HG03025 (cell line): Measurements from ENCODE around the gene GTPBP6.
"Not testable (repeated sequence)": the region's sequence is repeated elsewhere in the genome, so short reads cannot be mapped to it uniquely, and the experiment has no call there.

Experiments used
- ATAC-seq: cut with Tn5 transposase; IDR thresholded peaks from one replicate; pipeline ENCODE4 v1.9.1; 2021; ENCODE audit warnings: mild to moderate bottlenecking, moderate library complexity; ENCODE audit not compliant: unreplicated experiment, low FRiP score

GTPBP6 gene

GRCh38 chrX:318068-318738 is 393 bp downstream of the GTPBP6 start:
- peak; percentile 56 for ATAC-seq

GRCh38 chrX:317424-318067 is 1.1 kb downstream of the GTPBP6 start:
- ATAC-seq: no peak

DNA sequence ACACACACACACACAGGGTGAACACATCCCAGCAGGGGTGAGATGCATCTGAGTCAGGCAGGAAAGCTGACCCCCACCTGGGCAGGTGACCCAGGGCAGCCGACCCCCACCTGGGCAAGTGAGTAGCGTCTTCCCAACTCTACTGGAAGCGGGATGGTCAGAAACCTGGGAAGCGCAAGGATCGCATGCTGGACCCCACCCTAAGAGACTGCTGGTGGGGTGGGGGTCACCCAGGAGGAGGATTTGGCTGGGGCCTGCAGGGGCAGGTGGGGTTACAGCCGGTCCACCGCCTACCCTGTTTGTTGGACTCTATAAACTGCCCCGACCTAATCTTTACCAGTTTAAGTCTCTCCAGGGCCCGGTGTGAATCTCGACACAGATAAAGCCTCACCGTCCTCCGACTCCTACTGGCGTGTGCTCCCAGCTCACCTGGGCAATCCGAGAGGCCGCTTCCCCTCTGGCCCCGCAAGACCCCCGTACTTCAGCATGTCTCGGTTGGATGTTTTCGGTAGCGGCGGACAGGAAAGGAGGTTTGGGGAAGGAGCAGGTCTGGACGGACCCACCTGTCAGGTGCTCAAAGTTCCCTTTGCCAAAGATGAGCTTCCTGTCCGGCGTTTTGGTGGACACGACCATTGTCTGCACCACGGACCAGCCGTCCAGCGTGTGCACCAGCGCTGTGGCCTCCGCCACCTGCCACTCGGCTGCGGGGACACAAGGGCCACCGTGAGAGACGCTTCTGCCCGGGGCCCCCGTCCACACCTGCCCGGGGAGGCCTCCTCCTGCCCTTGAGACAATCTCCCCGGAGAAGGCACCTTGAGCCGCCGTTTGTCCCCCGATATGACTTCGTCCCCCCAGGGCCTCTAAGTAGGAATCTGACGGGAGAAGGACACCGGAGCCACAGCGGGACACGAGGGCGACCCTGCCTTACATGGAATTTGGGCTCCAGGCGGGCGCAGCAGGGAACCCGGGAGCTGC is 2.0 kb downstream of the GTPBP6 start:
- ATAC-seq: no peak

DNA sequence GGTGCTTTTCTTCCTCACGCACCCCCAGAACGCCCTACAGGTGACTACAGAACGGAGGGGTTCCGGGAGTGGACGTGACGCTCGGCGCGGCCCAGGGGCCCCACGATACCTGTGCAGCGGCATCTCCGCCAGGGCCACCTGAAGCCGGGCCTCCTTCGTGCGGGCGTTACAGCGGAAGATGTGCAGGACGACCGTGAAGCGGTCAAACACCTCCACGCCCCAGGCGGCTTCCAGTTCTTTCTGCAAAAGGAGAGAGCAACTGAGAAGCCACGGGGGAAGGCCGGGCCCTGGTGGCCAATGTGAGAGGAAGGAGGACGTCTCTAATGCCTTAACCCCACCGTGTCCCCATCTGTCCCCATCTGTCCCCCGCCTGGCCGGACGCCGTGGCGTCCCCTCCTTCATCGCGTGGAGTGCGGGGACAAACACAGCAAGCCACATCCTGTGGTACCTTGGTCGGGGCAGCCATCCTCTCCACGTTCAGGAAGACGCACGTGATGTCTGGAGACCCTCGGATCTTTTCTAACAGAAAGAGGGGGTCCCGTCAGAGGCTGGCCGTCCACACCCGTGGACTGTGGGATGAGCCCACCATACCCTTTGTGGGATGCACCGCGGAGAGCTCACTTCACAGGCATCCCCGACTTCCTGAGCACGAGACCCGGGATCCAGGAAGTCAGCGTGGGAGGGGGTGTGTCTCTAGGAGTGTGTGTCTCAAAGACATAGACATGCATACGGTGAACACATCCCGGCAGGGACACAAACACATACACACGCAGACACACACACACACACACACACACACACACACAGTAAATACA is 3.6 kb downstream of the GTPBP6 start:
- no peak for ATAC-seq

- no peak for ATAC-seq
Measured at GRCh38 chrX:314049-314448, 4.5 kb downstream of the GTPBP6 start.

- ATAC-seq: no peak
Measured at GRCh38 chrX:313546-313945, 5.0 kb downstream of the GTPBP6 start.

DNA sequence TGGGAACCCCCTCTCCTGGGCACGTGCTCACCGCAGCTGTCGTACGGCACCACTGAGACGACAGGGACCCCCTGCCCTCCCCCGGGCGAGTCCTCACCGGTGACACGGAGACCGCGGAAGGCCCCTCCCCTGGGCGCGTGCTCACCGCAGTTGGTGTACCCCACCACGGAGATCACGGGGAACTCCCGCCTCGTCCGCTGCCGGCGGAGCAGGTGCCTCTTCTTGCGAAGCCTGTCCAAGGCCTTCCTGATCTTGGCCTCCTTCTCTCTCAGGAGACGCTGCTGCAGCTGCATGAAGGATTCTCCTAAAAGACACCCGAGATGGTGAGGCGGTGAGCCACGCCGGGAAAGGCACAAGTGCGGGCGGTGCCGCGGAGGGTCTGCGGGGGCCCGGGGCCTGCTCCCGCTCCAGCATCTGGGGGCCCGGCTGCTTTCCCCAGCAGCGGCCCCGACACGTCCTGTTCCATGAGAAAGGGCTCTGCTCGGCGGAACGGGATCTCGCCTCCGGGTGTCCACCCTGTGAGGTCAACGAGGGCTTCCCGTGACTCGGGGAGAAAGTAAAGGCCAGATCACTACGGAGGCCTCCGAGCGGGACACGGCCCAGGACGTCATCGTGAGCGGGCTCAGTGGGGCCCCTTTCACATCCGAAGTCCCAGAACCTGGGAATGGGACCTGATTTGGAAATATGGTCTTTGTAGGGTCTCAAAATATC is 5.8 kb downstream of the GTPBP6 start:
- no peak for ATAC-seq

GRCh38 chrX:311156-312129 is 7.2 kb downstream of the GTPBP6 start:
- ATAC-seq: no peak

DNA sequence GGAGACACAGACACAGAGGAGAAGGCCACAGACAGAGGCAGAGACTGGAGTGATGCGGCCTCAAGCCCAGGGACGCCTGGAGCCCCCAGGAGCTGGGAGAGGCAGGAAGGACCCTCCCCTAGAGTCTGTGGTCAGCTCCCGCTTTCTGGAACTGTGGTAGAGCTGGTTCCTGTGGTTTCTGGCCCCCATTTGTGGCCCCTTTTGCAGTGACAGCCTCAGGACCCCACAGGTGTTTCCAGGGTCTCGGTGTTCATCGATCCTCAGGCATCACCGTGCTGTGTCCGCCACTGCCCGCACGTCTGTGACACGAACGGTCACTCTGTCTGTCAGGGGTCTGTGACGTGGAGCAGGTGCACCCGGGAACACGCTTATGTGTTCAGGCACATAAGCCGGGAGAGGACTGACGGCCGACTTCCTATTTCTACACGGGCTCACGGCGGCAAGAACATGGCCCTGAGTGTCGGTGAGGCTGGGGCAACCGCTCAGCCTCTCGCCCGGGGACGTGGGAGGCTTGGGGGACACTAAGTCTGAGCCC is 7.9 kb downstream of the GTPBP6 start:
- no peak for ATAC-seq

DNA sequence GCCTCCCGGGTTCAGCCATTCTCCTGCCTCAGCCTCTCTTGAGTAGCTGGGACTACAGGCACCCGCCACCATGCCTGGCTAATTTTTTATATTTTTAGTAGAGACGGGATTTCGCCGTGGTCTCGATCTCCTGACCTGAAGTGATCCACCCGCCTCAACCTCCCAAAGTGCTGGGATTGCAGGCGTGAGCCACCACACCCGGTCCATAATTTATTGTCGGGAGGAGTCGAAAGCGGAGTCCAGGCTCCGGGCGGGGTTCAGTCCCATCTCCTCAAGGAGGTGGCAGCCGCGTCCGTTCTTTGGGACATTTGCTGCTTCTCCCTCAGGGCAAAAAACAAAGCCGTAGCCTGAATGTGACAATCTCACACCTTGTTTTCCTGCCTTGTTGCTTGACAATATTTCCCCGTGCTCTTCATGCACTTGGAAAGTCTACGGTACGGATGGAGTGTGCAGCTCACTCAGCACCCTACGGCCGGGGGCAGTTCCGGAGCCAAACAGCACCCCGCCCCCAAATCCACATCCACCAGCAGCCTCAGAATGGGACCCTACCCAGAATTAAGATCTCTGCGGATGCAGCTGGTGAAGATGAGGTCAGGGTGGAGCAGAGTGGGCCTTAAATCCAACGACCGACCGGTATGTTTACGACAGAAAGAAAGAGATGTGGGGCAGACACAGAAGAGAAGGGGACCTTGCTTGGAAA is 9.6 kb downstream of the GTPBP6 start:
- ATAC-seq: no peak

- no peak for ATAC-seq
Measured at GRCh38 chrX:307261-308111, 11.1 kb downstream of the GTPBP6 start.

GRCh38 chrX:306614-307251 is 11.9 kb downstream of the GTPBP6 start:
- ATAC-seq: not testable (repeated sequence)

GRCh38 chrX:305781-306613 is 12.6 kb downstream of the GTPBP6 start:
- not testable (repeated sequence) for ATAC-seq

GRCh38 chrX:302975-303374 is 15.6 kb downstream of the GTPBP6 start:
- ATAC-seq: no peak

- ATAC-seq: no peak
Measured at GRCh38 chrX:300334-300733, 18.3 kb downstream of the GTPBP6 start.

GRCh38 chrX:298993-299392 is 19.6 kb downstream of the GTPBP6 start:
- no peak for ATAC-seq
